ENCODE measurements around the gene MACROH2A2. TPM values are rescaled to one million over a fixed set of nuclear protein-coding genes. Genes with fewer than 3 reads are reported as not detected.

The MACROH2A2 gene
- total RNA-seq, 1 experiment from 2014 or later, result 11.3 TPM

DNA sequence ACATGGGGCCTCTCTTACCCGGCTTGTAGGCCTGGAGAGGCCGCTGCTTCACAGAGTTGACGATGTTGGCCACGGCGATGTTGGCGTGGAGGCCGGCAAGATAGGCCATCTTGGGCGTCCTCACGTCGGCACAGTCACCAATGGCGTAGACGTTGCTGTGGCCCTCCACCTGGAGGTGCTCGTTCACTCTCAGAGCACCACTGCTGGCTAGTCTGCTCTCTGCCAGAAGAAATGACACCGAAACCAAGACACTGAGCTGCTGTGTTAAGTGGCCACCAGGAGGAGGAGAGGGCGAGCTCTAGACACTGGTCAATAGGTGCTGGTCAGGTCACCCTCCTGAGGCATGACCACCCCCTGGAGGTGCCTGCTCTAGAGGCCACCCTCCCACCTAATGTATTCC is 62.3 kb downstream of the MACROH2A2 start:
- Mint-ChIP-seq H3K36me3 (ENCODE audit: insufficient read depth in 1 of 3, low read depth in 3 of 3) (peaks cover 6 to 16% (median 10%) of the 10 kb centered on the region in 3 experiments), H3K27ac (no peak overlapping the region), H3K27me3 (ENCODE audit: low read depth) (no peaks in the 10 kb centered on the region), H3K9me3 (no peaks in the 10 kb centered on the region), H3K4me3 (no peak overlapping the region), H3K4me1 (peaks cover 5 to 9% of the 10 kb centered on the region in 2 experiments)
- H3K79me1 ChIP-seq (ENCODE audit: insufficient read depth, low read depth, low read length, poor library complexity, severe bottlenecking), result no peaks in the 10 kb centered on the region
- H2BK120ac ChIP-seq (ENCODE audit: low read depth, low read length, poor library complexity, severe bottlenecking), result no peak overlapping the region
- no peak overlapping the region for H4K5ac ChIP-seq (ENCODE audit: insufficient read length, low read depth, low read length)
- TF ChIP-seq, protein P1, sequence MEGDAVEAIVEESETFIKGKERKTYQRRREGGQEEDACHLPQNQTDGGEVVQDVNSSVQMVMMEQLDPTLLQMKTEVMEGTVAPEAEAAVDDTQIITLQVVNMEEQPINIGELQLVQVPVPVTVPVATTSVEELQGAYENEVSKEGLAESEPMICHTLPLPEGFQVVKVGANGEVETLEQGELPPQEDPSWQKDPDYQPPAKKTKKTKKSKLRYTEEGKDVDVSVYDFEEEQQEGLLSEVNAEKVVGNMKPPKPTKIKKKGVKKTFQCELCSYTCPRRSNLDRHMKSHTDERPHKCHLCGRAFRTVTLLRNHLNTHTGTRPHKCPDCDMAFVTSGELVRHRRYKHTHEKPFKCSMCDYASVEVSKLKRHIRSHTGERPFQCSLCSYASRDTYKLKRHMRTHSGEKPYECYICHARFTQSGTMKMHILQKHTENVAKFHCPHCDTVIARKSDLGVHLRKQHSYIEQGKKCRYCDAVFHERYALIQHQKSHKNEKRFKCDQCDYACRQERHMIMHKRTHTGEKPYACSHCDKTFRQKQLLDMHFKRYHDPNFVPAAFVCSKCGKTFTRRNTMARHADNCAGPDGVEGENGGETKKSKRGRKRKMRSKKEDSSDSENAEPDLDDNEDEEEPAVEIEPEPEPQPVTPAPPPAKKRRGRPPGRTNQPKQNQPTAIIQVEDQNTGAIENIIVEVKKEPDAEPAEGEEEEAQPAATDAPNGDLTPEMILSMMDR (conservative IDR thresholded peaks at IDR 0.05), result peak; percentile 35; the same call in 2 of the 3 replicates
- H3K9me3 ChIP-seq (ENCODE audit: control insufficient read depth, low read depth, low read length), result no peaks in the 10 kb centered on the region
- peak; percentile 45 for DNase-seq
- no peak overlapping the region for H4K91ac ChIP-seq (ENCODE audit: insufficient read length, low read depth, low read length)
- no peak overlapping the region for H3K14ac ChIP-seq (ENCODE audit: insufficient read depth, low read length)
- no peak overlapping the region for H3K18ac ChIP-seq (ENCODE audit: insufficient read length, low read depth, low read length)
- no peak overlapping the region for H2BK20ac ChIP-seq (ENCODE audit: low read depth, low read length, poor library complexity, severe bottlenecking)
- no peak overlapping the region for H3K4ac ChIP-seq (ENCODE audit: low read depth, low read length)
- no peaks in the 10 kb centered on the region for H3K23me2 ChIP-seq (ENCODE audit: insufficient read length, low read depth, low read length, poor library complexity, severe bottlenecking)
- H3K27me3 ChIP-seq (ENCODE audit: insufficient read depth, low read length), result no peaks in the 10 kb centered on the region
- H2BK12ac ChIP-seq (ENCODE audit: insufficient read length, low read depth, low read length), result no peak overlapping the region
- H2AK5ac ChIP-seq (ENCODE audit: insufficient read length, low read length), result no peak overlapping the region
- WGBS (ENCODE audit: extremely low coverage, insufficient read length, low lambda C conversion rate), result no CpG with 5 or more reads among the region's 15 CpGs
- H3K27ac ChIP-seq (ENCODE audit: insufficient read length, low read depth, low read length), result no peak overlapping the region
- H3K4me1 ChIP-seq (ENCODE audit: insufficient read depth, low read length), result no peaks in the 10 kb centered on the region
- no peak overlapping the region for H3K23ac ChIP-seq (ENCODE audit: insufficient read length, low read depth, low read length)
- no peaks in the 10 kb centered on the region for H3K79me2 ChIP-seq (ENCODE audit: insufficient read depth, low read length)
- no peaks in the 10 kb centered on the region for H4K20me1 ChIP-seq (ENCODE audit: control insufficient read depth, insufficient read depth, insufficient read length)
- no peak overlapping the region for H4K8ac ChIP-seq (replicated peaks; ENCODE audit: insufficient read length, low read depth, low read length)
- no peak overlapping the region for H3K4me2 ChIP-seq (ENCODE audit: insufficient read depth, insufficient read length, low read length)
- no peak overlapping the region for H2BK5ac ChIP-seq (ENCODE audit: insufficient read length, low read length)
- H3K9ac ChIP-seq (ENCODE audit: extremely low read depth, insufficient read length, low read length), result no peak overlapping the region
- H2AFZ ChIP-seq (ENCODE audit: low read length), result no peak overlapping the region
- no peak overlapping the region for H3T11ph ChIP-seq (ENCODE audit: low read length)
- H2BK15ac ChIP-seq (ENCODE audit: low read depth, low read length), result no peak overlapping the region
- no peak overlapping the region for H3K56ac ChIP-seq (ENCODE audit: insufficient read length, low read depth, low read length)

All from H9 (cell line).